HL-60/S4 (cell line): ENCODE results near the gene KMT2D.

ENCODE experiments used
- in situ Hi-C: fragments of 300-500 bp; cut with MboI; formaldehyde crosslinking; loops from 2 replicates; pipeline ENCODE4 v1.14.3; 2022; ENCODE audit warnings: low sequenced_read_pairs

Gene KMT2D

DNA sequence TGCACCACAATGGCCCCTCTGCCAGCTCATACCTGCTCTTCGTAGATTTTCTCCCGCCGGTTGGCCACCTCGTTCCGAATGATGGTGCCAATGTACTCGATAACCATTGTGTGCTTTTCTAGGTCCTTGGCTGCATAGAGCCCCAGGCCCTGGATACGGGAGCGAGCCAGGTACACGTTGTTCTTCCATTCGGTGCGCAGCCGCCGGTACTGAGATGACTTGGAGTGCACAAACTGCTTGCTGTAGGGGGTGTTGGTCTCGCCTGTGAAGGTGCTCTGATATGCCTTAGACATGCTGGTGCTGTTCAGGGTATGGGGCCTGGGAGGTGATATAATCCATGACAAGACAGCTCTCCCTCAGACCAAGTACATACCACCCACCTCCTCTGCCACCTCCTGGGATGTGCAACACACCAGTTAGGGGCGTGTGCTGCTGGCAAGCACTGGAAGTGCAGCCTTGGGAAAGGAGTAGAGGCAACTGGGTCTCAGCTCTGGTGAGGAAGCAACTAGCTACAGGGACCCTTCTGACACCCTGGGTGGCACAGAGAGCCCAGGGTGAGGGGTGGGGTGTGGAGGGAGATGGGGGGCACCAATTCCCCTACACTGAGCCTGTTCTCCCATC lies 37.9 kb downstream of the KMT2D start:
- in situ Hi-C loops, result no loop called here

DNA sequence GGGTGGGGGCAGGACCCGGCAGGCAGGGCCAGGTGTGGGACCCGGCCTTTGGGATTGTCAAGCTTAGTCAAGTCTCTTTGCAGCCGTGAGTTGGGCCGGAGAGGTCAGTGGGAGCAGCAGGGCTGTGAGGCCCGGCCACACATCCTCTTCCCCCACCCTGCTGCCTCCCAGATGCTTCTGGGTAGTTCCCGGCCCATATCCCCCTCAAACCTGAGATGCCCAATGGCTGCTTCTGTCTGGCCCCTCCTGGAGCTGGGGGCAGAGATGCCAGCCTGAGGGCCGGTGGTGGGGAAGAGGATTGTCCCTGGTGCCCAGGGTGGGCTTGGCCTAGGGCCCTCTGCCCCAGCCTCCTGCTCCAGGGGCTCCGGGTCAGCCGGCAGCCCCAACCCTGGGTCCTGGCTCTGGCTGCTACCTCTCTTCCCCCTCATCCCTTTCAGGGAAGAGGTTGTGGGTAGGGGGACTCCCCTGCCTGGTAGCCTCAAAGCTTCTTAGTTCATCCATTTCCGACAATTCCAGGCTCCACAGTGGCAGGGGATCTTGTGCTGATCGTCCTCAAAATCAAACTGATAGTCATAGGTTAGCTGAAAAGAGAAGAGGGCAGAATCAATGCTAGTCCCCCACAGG lies 39.2 kb downstream of the KMT2D start:
- in situ Hi-C loops, result no loop called here

DNA sequence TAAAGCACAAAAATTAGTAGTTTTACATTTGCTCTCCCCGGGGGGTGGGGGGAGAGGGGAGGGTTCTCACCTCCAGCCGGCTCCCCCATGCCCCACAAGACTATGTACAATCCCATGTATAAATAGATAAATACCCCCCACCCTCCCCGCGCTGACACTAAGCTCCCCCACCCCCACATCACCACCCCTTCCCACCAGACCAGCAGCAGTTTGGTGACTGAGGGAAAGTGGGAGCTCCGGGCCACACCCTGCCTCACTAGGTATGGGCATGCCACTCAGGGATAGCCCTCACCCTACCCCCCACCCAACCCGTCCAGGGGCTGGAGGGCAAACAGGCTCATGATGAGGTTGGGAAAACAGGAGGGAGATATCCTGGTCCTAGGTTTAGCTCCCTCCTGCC lies 40.2 kb downstream of the KMT2D start:
- in situ Hi-C loops, result no loop called here

DNA sequence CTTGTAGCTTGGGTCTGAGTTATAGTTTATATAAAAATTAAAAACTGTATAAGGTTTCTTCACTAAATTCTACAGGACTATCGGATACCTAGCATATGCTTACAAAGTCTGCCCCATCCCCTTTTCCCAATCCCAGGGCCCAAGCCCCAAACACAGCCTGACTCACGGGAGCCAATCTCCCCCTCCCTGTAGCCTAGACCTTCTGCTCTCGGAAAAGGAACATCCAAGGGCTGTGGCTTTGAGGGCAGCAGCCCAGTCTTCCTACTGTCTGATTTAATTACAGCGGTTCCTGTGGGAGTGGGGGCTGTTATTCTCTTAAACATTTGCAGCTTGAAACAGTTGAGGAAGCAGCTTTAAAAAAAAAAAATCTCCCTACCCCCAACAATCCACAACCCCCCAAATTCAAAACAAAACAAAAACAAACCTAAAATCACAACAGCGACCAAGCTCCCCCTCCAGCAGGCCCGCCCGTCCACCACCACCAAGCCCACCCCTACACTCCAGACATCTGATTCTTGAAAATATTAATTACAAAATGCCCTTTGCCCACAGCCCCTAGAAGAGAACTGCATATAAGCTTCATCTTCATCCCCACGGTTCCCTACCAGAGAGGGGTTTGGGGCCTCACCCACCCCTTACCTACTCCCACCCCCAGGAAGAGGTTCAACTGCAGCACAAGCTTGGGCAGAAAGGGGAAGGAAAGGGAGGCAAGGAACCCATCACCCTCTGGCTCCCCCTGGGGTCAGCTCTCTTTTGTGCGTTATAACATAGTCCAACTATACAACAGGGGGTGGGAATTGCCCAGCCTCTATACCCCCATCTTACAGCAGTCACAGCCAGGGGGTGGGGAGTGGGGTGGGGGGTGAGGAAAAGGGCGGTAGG lies 40.9 kb downstream of the KMT2D start:
- in situ Hi-C loops, result no loop called here

DNA sequence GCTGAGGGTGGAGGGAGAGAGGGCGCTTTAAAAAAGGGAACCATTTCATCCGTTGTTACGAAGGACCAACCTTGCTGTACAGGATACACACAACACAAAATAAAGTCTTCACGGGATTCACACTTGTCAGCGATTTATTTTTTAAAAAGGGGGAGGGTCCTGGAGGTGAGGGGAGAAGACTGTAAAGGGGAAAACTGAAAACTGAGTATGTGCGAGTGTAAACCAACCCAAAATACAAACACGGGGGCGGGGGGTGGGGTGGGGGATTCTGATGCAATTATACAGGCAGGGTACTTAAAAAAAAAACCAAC lies 41.5 kb downstream of the KMT2D start:
- in situ Hi-C loops, result no loop called here

DNA sequence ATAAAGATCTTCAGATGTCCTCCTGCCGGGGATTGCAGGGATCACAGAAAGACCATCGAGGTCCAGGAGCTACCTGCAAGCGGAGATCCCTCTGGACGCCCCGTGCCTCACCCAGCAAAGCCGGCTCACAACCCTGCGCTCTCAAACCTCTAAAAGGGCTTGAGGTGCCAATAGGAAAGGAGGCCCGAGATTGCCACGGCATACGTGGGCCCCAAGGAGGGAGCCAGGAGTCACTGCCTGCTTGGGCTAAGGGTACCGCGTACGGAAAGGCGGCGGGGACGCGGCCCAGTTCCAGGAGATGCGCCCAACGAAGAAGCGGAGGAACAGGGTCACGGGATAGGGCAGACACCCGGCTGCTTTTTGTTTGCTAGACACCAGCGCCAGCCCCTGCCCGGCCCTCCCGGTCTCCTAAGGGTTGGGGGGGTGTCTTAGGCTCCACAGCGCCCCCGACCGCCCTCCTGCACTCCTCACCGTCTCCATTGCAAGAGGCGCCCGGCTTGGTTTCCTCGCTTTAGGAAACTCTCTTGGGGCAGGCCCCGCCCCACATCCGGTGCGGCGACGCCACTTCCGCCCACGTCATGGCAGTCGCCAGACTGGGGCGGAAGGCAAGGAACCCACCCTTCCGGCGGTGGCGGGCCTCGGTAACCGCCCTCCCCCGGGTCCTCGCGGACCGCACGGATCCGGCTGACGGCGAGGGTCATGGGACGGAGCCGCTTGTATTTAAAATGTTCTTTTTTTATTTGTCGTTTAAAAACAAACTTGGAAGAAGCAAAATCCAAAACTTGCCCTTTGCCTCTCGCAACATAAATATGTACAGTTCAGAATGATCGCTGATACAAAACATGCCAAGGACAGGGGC lies 42.1 kb downstream of the KMT2D start, which contains the start of gene PRKAG1:
PRKAG1 (minus strand) TSS at position 516 of the 859 bp plus-strand sequence; CDS start at position 480, 36 bp downstream.
- in situ Hi-C loops, result no loop called here

DNA sequence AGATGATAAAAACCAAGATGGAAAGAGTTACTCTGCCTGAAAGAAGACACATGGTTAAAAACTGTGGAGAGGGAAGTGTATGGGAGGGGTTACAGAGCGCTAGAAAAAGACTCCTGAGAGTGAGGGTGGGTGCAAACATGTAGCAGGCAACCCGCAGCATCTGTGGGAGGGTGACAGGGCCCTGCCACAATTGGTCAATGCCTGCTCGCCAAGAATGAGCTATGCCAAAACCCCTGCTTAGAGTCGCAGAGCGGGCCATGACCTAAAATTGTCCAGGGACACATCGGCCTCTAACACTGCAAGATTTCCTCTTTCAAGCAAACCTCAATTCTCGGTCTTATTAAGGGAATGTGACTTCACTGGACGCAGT lies 42.7 kb downstream of the KMT2D start:
- in situ Hi-C loops, result no loop called here

DNA sequence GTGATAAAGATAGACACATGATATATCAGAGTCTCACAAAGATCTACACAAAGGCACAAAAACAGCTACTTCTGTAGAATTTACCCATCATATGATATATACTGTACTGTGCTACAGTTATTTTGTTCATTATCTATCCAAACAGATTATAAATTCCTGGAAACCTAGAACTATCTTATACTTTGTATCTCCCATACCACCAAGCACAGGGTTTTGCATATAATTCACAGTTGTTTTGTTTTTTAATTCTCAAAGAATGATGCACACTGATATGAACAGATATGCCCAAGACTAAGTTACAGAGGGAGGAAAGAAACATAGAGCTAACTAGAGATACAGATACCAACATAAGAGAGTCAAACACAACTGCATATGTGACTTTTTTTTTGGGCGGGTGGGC lies 45.4 kb downstream of the KMT2D start:
- in situ Hi-C loops, result no loop called here

DNA sequence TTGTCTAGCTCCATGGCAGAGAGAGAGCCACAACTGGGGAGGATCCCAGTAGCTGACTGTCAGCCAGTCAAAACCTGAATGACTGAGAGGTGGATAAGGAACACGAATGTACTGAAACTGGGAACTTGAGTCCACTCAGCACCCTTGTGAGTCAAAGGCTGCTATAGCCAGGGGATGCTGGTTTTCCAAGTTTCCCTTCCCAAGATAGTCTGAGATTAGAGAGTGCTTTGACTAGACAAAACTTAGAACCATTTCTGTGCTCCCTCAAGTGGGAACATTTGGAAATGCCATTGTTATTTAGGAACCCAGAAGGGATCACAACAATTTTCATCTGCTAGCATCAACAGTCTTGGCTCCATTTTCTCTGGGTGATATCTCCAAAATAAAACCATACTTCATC lies 46.0 kb downstream of the KMT2D start:
- in situ Hi-C loops, result no loop called here

DNA sequence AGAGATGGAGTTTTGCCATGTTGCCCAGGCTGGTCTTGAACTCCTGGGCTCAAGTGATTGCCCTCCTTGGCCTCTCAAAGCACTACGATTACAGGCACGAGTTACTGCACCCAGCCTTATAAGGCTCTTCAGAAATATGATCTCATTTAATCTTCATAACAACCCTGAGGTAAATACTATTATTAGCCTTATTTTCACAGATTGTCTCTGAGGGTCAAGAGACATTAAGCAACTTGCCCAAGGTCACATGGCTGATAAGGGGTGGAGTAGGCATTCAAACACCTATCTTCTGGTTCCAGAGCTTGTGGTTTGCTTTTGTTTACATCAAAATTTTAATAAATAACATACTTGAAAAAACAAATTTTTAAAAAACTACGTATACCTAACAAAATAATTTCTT lies 47.2 kb downstream of the KMT2D start:
- in situ Hi-C loops, result no loop called here

DNA sequence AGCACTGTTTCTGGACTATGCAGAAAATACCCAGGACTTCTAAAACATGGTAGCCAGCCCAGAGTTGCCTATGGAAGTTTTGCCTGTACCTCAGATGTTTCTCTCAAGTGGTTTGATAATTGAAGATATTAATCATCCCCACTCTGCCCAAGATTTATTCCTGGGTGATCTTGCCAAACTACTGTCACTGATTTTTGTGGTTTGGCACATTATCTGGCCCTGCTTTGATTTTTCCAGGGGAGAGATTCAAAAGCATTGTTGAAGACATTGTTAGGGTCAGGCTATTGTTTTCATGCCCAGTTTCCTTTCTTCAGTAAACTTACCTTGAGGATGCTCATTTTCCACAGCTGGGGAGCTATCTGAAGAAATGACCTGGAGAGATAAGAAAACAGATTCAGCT lies 47.9 kb downstream of the KMT2D start:
- in situ Hi-C loops, result no loop called here
